Measurements from ENCODE around the gene HSF5. TPM values are rescaled to one million over a fixed set of nuclear protein-coding genes. Genes with fewer than 3 reads are reported as not detected.
A peak's percentile ranks its signal among the peaks of the same experiment; 100 is the strongest.

Gene HSF5
- total RNA-seq, 1 donor from 2014 or later: 0.10 TPM

DNA sequence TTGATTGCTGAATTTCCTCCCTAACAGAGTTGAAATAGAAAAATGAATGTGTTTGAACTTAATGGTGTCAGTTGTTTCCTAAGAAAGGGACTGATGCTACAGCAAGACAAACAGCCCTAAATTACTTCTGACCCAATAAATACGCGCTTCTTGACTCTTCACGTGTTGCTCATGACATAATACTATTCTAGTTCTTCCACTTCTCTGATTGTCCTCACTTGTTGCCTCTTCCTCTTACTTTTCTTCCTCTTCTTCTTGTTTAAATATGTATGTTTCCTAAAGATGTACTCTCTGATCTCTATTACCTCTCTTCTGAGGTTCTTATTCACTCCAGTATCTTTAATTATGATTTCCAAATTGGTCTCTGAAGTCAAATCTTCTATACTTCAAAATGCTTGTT lies 103.3 kb downstream of the HSF5 start:
- Mint-ChIP-seq H3K27ac (peak overlapping the region; percentile 3), H3K27me3 (no peaks in the 10 kb centered on the region), H3K4me1 (ENCODE audit: unreplicated experiment) (peaks cover 58% of the 10 kb centered on the region), H3K9me3 (no peaks in the 10 kb centered on the region), H3K36me3 (no peaks in the 10 kb centered on the region), H3K4me3 (peak overlapping the region; percentile 7)
- no peak for DNase-seq (ENCODE audit: extremely low spot score, unreplicated experiment)
- TF ChIP-seq, protein P1, sequence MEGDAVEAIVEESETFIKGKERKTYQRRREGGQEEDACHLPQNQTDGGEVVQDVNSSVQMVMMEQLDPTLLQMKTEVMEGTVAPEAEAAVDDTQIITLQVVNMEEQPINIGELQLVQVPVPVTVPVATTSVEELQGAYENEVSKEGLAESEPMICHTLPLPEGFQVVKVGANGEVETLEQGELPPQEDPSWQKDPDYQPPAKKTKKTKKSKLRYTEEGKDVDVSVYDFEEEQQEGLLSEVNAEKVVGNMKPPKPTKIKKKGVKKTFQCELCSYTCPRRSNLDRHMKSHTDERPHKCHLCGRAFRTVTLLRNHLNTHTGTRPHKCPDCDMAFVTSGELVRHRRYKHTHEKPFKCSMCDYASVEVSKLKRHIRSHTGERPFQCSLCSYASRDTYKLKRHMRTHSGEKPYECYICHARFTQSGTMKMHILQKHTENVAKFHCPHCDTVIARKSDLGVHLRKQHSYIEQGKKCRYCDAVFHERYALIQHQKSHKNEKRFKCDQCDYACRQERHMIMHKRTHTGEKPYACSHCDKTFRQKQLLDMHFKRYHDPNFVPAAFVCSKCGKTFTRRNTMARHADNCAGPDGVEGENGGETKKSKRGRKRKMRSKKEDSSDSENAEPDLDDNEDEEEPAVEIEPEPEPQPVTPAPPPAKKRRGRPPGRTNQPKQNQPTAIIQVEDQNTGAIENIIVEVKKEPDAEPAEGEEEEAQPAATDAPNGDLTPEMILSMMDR (conservative IDR thresholded peaks at IDR 0.05): no peak

- Mint-ChIP-seq H3K9me3 (no peaks in the 10 kb centered on the region), H3K4me1 (ENCODE audit: unreplicated experiment) (peaks cover 61% of the 10 kb centered on the region), H3K27me3 (no peaks in the 10 kb centered on the region), H3K36me3 (no peaks in the 10 kb centered on the region), H3K27ac (peak overlapping the region; percentile 76), H3K4me3 (peak overlapping the region; percentile 16)
- DNase-seq (ENCODE audit: extremely low spot score, unreplicated experiment): no peak
- TF ChIP-seq, protein P1 (conservative IDR thresholded peaks at IDR 0.05): no peak
These were observed 104.2 kb downstream of the HSF5 start for GRCh38 chr17:58383892-58384462.

DNA sequence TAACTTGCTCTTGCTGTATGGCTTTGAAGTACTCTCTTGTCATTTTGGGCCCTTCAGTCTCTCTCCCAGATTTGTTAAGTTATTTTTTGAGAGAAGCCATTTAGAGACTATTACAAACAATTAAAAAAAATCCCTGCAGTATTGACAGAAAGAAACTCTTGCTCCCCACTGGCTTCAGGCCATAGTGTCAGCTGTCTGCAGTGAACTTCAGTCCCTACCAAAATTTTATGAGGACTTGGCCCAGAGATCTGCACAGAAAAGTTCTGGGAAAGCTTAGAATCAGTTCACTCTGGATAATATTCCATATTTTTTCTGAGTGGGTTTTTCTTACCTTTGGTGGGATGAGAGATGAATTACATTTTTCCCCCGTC lies 105.4 kb downstream of the HSF5 start:
- no peaks in the 10 kb centered on the region for H3K27me3 Mint-ChIP-seq
- no peaks in the 10 kb centered on the region for H3K36me3 Mint-ChIP-seq
- TF ChIP-seq, protein P1 (conservative IDR thresholded peaks at IDR 0.05): no peak
- peaks cover 51% of the 10 kb centered on the region for H3K4me1 Mint-ChIP-seq (ENCODE audit: unreplicated experiment)
- no peaks in the 10 kb centered on the region for H3K9me3 Mint-ChIP-seq
- H3K4me3 Mint-ChIP-seq: no peak overlapping the region
- DNase-seq (ENCODE audit: extremely low spot score, unreplicated experiment): no peak
- peak overlapping the region; percentile 60 for H3K27ac Mint-ChIP-seq

GRCh38 chr17:58382108-58382871 lies 105.9 kb downstream of the HSF5 start:
- no peaks in the 10 kb centered on the region for H3K9me3 Mint-ChIP-seq
- H3K4me3 Mint-ChIP-seq: peak overlapping the region; percentile 44
- H3K27ac Mint-ChIP-seq: peak overlapping the region; percentile 60
- H3K4me1 Mint-ChIP-seq (ENCODE audit: unreplicated experiment): peaks cover 54% of the 10 kb centered on the region
- peaks cover under 1% of the 10 kb centered on the region for H3K36me3 Mint-ChIP-seq
- TF ChIP-seq, protein P1 (conservative IDR thresholded peaks at IDR 0.05): no peak
- H3K27me3 Mint-ChIP-seq: no peaks in the 10 kb centered on the region
- DNase-seq (ENCODE audit: extremely low spot score, unreplicated experiment): no peak

- Mint-ChIP-seq H3K4me3 (peak overlapping the region; percentile 44), H3K27me3 (no peaks in the 10 kb centered on the region), H3K27ac (peak overlapping the region; percentile 61), H3K4me1 (ENCODE audit: unreplicated experiment) (peaks cover 59% of the 10 kb centered on the region), H3K9me3 (no peaks in the 10 kb centered on the region), H3K36me3 (peaks cover 4% of the 10 kb centered on the region)
- TF ChIP-seq, protein P1 (conservative IDR thresholded peaks at IDR 0.05): no peak
- no peak for DNase-seq (ENCODE audit: extremely low spot score, unreplicated experiment)
These were observed 106.8 kb downstream of the HSF5 start for GRCh38 chr17:58381124-58382035.

All from type B pancreatic cell (in vitro differentiated cells).